OCI-LY1 (cell line): ENCODE results near the gene LDAH.

ENCODE experiments used
- CTCF ChIP-seq: fragments of 200-600 bp; sonication (generic), shearing (Covaris generic); IDR thresholded peaks from 2 replicates; pipeline ENCODE4 v1.5.1; 2017; ENCODE audit warnings: mild to moderate bottlenecking, antibody characterized with exemption, low read length, moderate library complexity, mixed read lengths
- EZH2 ChIP-seq: fragments of 200-600 bp; sonication (generic), shearing (Covaris generic); IDR thresholded peaks from 2 replicates; pipeline ENCODE4 v1.8.0; 2017; ENCODE audit warnings: borderline replicate concordance, mixed run types, mild to moderate bottlenecking, antibody characterized with exemption, low read length, moderate library complexity, mixed read lengths

GRCh38 chr2:20663196-20664070 is 159.5 kb downstream of the LDAH start:
- TF ChIP-seq EZH2 = no peak
- no peak for TF ChIP-seq CTCF
